Activated CD8-positive, alpha-beta T cell treated with anti-CD3 and anti-CD28 coated beads for 36 hours (primary cell): Measurements from ENCODE around the gene CTDSPL. TPM values are rescaled to one million over a fixed set of nuclear protein-coding genes. Genes with fewer than 3 reads are reported as not detected.

ENCODE experiments used
- ATAC-seq: fragments of 200-7000 bp; cut with Tn5 transposase; one replicate; pipeline ENCODE4 v1.10.0; 2021; ENCODE audit warnings: mild to moderate bottlenecking, moderate library complexity
- CTCF ChIA-PET: fragments of 350-600 bp; sonication (Branson Sonifier 250); formaldehyde crosslinking; loops from one replicate; lab custom pipeline; 2021; ENCODE audit warnings: antibody characterized with exemption; lab: Charles Lee
- POLR2A ChIA-PET: fragments of 350-600 bp; sonication (Branson Sonifier 250); formaldehyde crosslinking; loops from one replicate; lab custom pipeline; 2021; ENCODE audit warnings: antibody characterized with exemption; lab: Charles Lee
- DNase-seq: peaks from one replicate; pipeline ENCODE4 v3.0.0-alpha.2; 2020
- H3K27ac Mint-ChIP-seq: one replicate; pipeline ENCODE4 v1.8.0; 2021; ENCODE audit warnings: mild to moderate bottlenecking, mixed read lengths
- H3K27me3 Mint-ChIP-seq: one replicate; pipeline ENCODE4 v1.8.0; 2021; ENCODE audit warnings: mixed read lengths
- H3K36me3 Mint-ChIP-seq: one replicate; pipeline ENCODE4 v1.8.0; 2021; ENCODE audit warnings: low read depth, mixed read lengths
- H3K4me1 Mint-ChIP-seq: one replicate; pipeline ENCODE4 v1.8.0; 2021; ENCODE audit warnings: low read depth, mixed read lengths
- H3K4me3 Mint-ChIP-seq: one replicate; pipeline ENCODE4 v1.8.0; 2021; ENCODE audit warnings: mild to moderate bottlenecking, moderate library complexity, mixed read lengths
- H3K9me3 Mint-ChIP-seq: one replicate; pipeline ENCODE4 v1.8.0; 2021; ENCODE audit warnings: mixed read lengths
- CTCF ChIP-seq: fragments of 200-600 bp; IDR thresholded peaks from one replicate; pipeline ENCODE4 v1.8.0; 2022; ENCODE audit warnings: antibody characterized with exemption, mild to moderate bottlenecking
- intact Hi-C: fragments of 100-400 bp; cut with micrococcal nuclease; formaldehyde crosslinking; loops from one replicate; pipeline ENCODE4 v1.10.0; 2022
- total RNA-seq, 2 experiments: library from RNA; stranded (reverse); gene quantifications; one replicate each; pipeline ENCODE4 v1.2.3, GENCODE V29; 2021

Gene CTDSPL
- total RNA-seq, 2 experiments from 2014 or later = 1.2 to 1.7 TPM

- peaks cover 10% of the 10 kb centered on the region for H3K4me1 Mint-ChIP-seq
- H3K4me3 Mint-ChIP-seq = no peak overlapping the region
- no peaks in the 10 kb centered on the region for H3K27me3 Mint-ChIP-seq
- ATAC-seq (no peak), DNase-seq (no peak)
- H3K36me3 Mint-ChIP-seq = no peaks in the 10 kb centered on the region
- POLR2A ChIA-PET = interaction anchor here (0.7 kb wide), 1 partner anchor 15 kb away, joined by 3 read pairs; no protein-coding TSS in a partner anchor
- no peaks in the 10 kb centered on the region for H3K9me3 Mint-ChIP-seq
- H3K27ac Mint-ChIP-seq = no peak overlapping the region
- TF ChIP-seq CTCF = no peak
- CTCF ChIA-PET = interaction anchor here (0.9 to 1.3 kb wide), 2 partner anchors 22 to 29 kb away, joined by 3 to 4 read pairs; no protein-coding TSS in a partner anchor
- intact Hi-C loops = no loop called here
Measured at GRCh38 chr3:37989821-37990480, 128.3 kb downstream of the CTDSPL start.

- CTCF ChIA-PET = interaction anchor here (0.9 to 1.3 kb wide), 2 partner anchors 23 to 30 kb away, joined by 3 to 4 read pairs; no protein-coding TSS in a partner anchor
- ATAC-seq (no peak), DNase-seq (no peak)
- Mint-ChIP-seq H3K27me3 (no peaks in the 10 kb centered on the region), H3K9me3 (no peaks in the 10 kb centered on the region), H3K4me1 (peaks cover 15% of the 10 kb centered on the region), H3K36me3 (peaks cover under 1% of the 10 kb centered on the region), H3K27ac (no peak within 1 kb of the TSS), H3K4me3 (no peak within 1 kb of the TSS)
- TF ChIP-seq CTCF = no peak
- intact Hi-C loops = no loop called here
- POLR2A ChIA-PET = interaction anchor here (0.7 kb wide), 1 partner anchor 16 kb away, joined by 3 read pairs; no protein-coding TSS in a partner anchor
Measured at GRCh38 chr3:37990527-37990926, 128.8 kb downstream of the CTDSPL start, which contains the start of gene VILL. TSS of gene VILL (plus strand) at chr3:37990786. CDS start at chr3:37993673, 2,887 bp downstream.

- Mint-ChIP-seq H3K9me3 (no peaks in the 10 kb centered on the region), H3K27me3 (no peaks in the 10 kb centered on the region)
- POLR2A ChIA-PET = no interaction called here
Measured at GRCh38 chr3:37991109-37991508, 129.4 kb downstream of the CTDSPL start.

GRCh38 chr3:37991823-37992222 is 130.1 kb downstream of the CTDSPL start:
- Mint-ChIP-seq H3K27ac (no peak overlapping the region), H3K4me3 (no peak overlapping the region), H3K36me3 (peaks cover 14% of the 10 kb centered on the region), H3K27me3 (no peaks in the 10 kb centered on the region), H3K9me3 (no peaks in the 10 kb centered on the region), H3K4me1 (peaks cover 27% of the 10 kb centered on the region)
- ChIA-PET POLR2A (no interaction called here), CTCF (interaction anchor here (2.6 kb wide), 1 partner anchor 17 kb away, joined by 10 read pairs; no protein-coding TSS in a partner anchor)
- ATAC-seq (no peak), DNase-seq (no peak)
- intact Hi-C loops = no loop called here
- no peak for TF ChIP-seq CTCF

More at GRCh38 chr3:37991109-37991508, 129.4 kb downstream of the CTDSPL start:
- CTCF ChIA-PET = interaction anchor here (1.3 kb wide), 1 partner anchor 23 kb away, joined by 4 read pairs; no protein-coding TSS in a partner anchor
- DNase-seq = no peak
- peaks cover 21% of the 10 kb centered on the region for H3K4me1 Mint-ChIP-seq
- no peak overlapping the region for H3K4me3 Mint-ChIP-seq
- peaks cover 6% of the 10 kb centered on the region for H3K36me3 Mint-ChIP-seq
- no peak overlapping the region for H3K27ac Mint-ChIP-seq
- ATAC-seq = no peak
- intact Hi-C loops = no loop called here
- TF ChIP-seq CTCF = no peak
